ACC112 (cell line): ENCODE results near the gene BRD3OS.

Experiments
- H2AFZ ChIP-seq: fragments of 200-600 bp; sonication (generic); one replicate; pipeline ENCODE4 v1.6.0; 2017; ENCODE audit warnings: antibody characterized with exemption, low read length; ENCODE audit not compliant: unreplicated experiment
- H3K27ac ChIP-seq: fragments of 200-600 bp; sonication (generic); 2 replicates; pipeline ENCODE4 v1.5.1; 2014; ENCODE audit warnings: low read depth, mild to moderate bottlenecking, antibody characterized with exemption, low read length, moderate library complexity
- H3K27me3 ChIP-seq: fragments of 200-600 bp; sonication (generic); 2 replicates; pipeline ENCODE4 v1.6.1; 2014; ENCODE audit warnings: mild to moderate bottlenecking, antibody characterized with exemption, low read length, moderate library complexity, mixed read lengths; ENCODE audit not compliant: insufficient read depth
- H3K36me3 ChIP-seq: fragments of 200-600 bp; sonication (generic); 2 replicates; pipeline ENCODE4 v1.6.1; 2016; ENCODE audit warnings: mild to moderate bottlenecking, antibody characterized with exemption, low read length, moderate library complexity, mixed read lengths; ENCODE audit not compliant: insufficient read depth
- H3K4me1 ChIP-seq: fragments of 200-600 bp; sonication (generic); one replicate; pipeline ENCODE4 v1.6.1; 2016; ENCODE audit warnings: low read length, mixed read lengths; ENCODE audit not compliant: insufficient read depth, unreplicated experiment, control insufficient read depth
- H3K4me3 ChIP-seq: fragments of 200-600 bp; sonication (generic); 2 replicates; pipeline ENCODE4 v1.5.1; 2014; ENCODE audit warnings: mild to moderate bottlenecking, low read depth, low read length
- H3K79me2 ChIP-seq: fragments of 200-600 bp; sonication (generic); one replicate; pipeline ENCODE4 v1.6.0; 2016; ENCODE audit warnings: low read length; ENCODE audit not compliant: control insufficient read depth, unreplicated experiment, insufficient read depth

Gene BRD3OS

GRCh38 chr9:134054891-134055811, 29.9 kb downstream of the BRD3OS start:
- Histone ChIP-seq H3K4me3 (no peak overlapping the region), H3K79me2 (peaks cover 67% of the 10 kb centered on the region), H3K36me3 (no peaks in the 10 kb centered on the region), H3K4me1 (peaks cover 45% of the 10 kb centered on the region), H3K27me3 (no peaks in the 10 kb centered on the region), H3K27ac (no peak overlapping the region), H2AFZ (no peak overlapping the region)

GRCh38 chr9:134055981-134056461, 30.7 kb downstream of the BRD3OS start:
- Histone ChIP-seq H3K27me3 (no peaks in the 10 kb centered on the region), H3K27ac (no peak overlapping the region), H3K79me2 (peaks cover 75% of the 10 kb centered on the region), H3K4me3 (no peak overlapping the region), H3K36me3 (no peaks in the 10 kb centered on the region), H2AFZ (no peak overlapping the region), H3K4me1 (peaks cover 48% of the 10 kb centered on the region)

GRCh38 chr9:134056483-134057306, 31.4 kb downstream of the BRD3OS start:
- no peak overlapping the region for H2AFZ ChIP-seq
- peaks cover 51% of the 10 kb centered on the region for H3K4me1 ChIP-seq
- H3K27ac ChIP-seq: no peak overlapping the region
- H3K79me2 ChIP-seq: peaks cover 82% of the 10 kb centered on the region
- H3K4me3 ChIP-seq: no peak overlapping the region
- no peaks in the 10 kb centered on the region for H3K27me3 ChIP-seq
- H3K36me3 ChIP-seq: no peaks in the 10 kb centered on the region

GRCh38 chr9:134057307-134057657, 32.0 kb downstream of the BRD3OS start:
- Histone ChIP-seq H3K27me3 (no peaks in the 10 kb centered on the region), H3K4me1 (peaks cover 51% of the 10 kb centered on the region), H3K27ac (no peak overlapping the region), H2AFZ (no peak overlapping the region), H3K79me2 (peaks cover 88% of the 10 kb centered on the region), H3K36me3 (no peaks in the 10 kb centered on the region), H3K4me3 (no peak overlapping the region)

GRCh38 chr9:134057751-134058701, 32.7 kb downstream of the BRD3OS start:
- H3K4me3 ChIP-seq: no peak overlapping the region
- no peaks in the 10 kb centered on the region for H3K36me3 ChIP-seq
- H2AFZ ChIP-seq: no peak overlapping the region
- no peak overlapping the region for H3K27ac ChIP-seq
- peaks cover 51% of the 10 kb centered on the region for H3K4me1 ChIP-seq
- no peaks in the 10 kb centered on the region for H3K27me3 ChIP-seq
- peaks cover 95% of the 10 kb centered on the region for H3K79me2 ChIP-seq

- no peaks in the 10 kb centered on the region for H3K27me3 ChIP-seq
- H3K79me2 ChIP-seq: peaks cover 98% of the 10 kb centered on the region
- H3K27ac ChIP-seq: no peak overlapping the region
- H3K36me3 ChIP-seq: no peaks in the 10 kb centered on the region
- no peak overlapping the region for H3K4me3 ChIP-seq
- H3K4me1 ChIP-seq: peaks cover 51% of the 10 kb centered on the region
- no peak overlapping the region for H2AFZ ChIP-seq
Observed at GRCh38 chr9:134058716-134059115, 33.4 kb downstream of the BRD3OS start.

- Histone ChIP-seq H3K27me3 (no peaks in the 10 kb centered on the region), H3K79me2 (peaks cover 99% of the 10 kb centered on the region), H3K36me3 (no peaks in the 10 kb centered on the region), H2AFZ (no peak overlapping the region), H3K4me1 (peaks cover 51% of the 10 kb centered on the region), H3K27ac (no peak overlapping the region), H3K4me3 (no peak overlapping the region)
Observed at GRCh38 chr9:134059188-134059641, 33.9 kb downstream of the BRD3OS start.

GRCh38 chr9:134059661-134060395, 34.5 kb downstream of the BRD3OS start:
- H3K36me3 ChIP-seq: no peaks in the 10 kb centered on the region
- H3K4me3 ChIP-seq: no peak overlapping the region
- no peaks in the 10 kb centered on the region for H3K27me3 ChIP-seq
- peaks cover 99% of the 10 kb centered on the region for H3K79me2 ChIP-seq
- no peak overlapping the region for H2AFZ ChIP-seq
- H3K4me1 ChIP-seq: peaks cover 51% of the 10 kb centered on the region
- no peak overlapping the region for H3K27ac ChIP-seq

- H3K4me1 ChIP-seq: peaks cover 50% of the 10 kb centered on the region
- H3K36me3 ChIP-seq: no peaks in the 10 kb centered on the region
- no peaks in the 10 kb centered on the region for H3K27me3 ChIP-seq
- H3K27ac ChIP-seq: no peak overlapping the region
- peaks cover 99% of the 10 kb centered on the region for H3K79me2 ChIP-seq
- no peak overlapping the region for H2AFZ ChIP-seq
- H3K4me3 ChIP-seq: no peak overlapping the region
Observed at GRCh38 chr9:134060546-134060945, 35.3 kb downstream of the BRD3OS start.
